Gastrocnemius medialis (tissue), 4 donors: ENCODE results near the gene AWAT2. TPM values are rescaled to one million over a fixed set of nuclear protein-coding genes. Genes with fewer than 3 reads are reported as not detected.

Experiments
- ATAC-seq, 2 donors: fragments of 150-250 bp; one replicate each; pipeline ENCODE4 v1.9.1; 2016
- DNase-seq, 2 donors: peaks; one replicate each; pipeline ENCODE4 v3.0.0-alpha.2; 2019
- H3K27ac ChIP-seq, 4 donors: fragments of 200-600 bp; sonication (generic); 1 replicate in 1 of 4; 2 replicates in 3 of 4; pipeline ENCODE4 v1.5.1; 2016 to 2018; ENCODE audit warnings: mild to moderate bottlenecking in 2 of 4, moderate library complexity in 1 of 4
- H3K27me3 ChIP-seq, 3 donors: fragments of 200-600 bp; sonication (generic) in 2 of 3; 1 replicate in 1 of 3; 2 replicates in 2 of 3; pipeline versions ENCODE4 v1.5.1 to v1.6.0; 2016 to 2019; ENCODE audit warnings: mild to moderate bottlenecking in 1 of 3, moderate library complexity in 1 of 3
- H3K36me3 ChIP-seq, 2 donors: fragments of 200-600 bp; sonication (generic) in 1 of 2; one replicate each; pipeline ENCODE4 v1.5.1; 2017 to 2018
- H3K4me1 ChIP-seq, 2 donors: fragments of 200-600 bp; sonication (generic) in 1 of 2; one replicate each; pipeline ENCODE4 v1.5.1; 2016 to 2017; ENCODE audit warnings: mild to moderate bottlenecking in 2 of 2
- H3K4me3 ChIP-seq, 4 donors: fragments of 200-600 bp; sonication (generic) in 3 of 4; 1 replicate in 1 of 4; 2 replicates in 3 of 4; pipeline ENCODE4 v1.5.1; 2016 to 2019; ENCODE audit warnings: mild to moderate bottlenecking in 2 of 4
- H3K9me3 ChIP-seq, 3 donors: fragments of 200-600 bp; sonication (generic) in 2 of 3; 1 replicate in 1 of 3; 2 replicates in 2 of 3; pipeline ENCODE4 v1.5.1; 2016 to 2019
- POLR2A ChIP-seq, 2 donors: fragments of 450-650 bp; IDR thresholded peaks; one replicate each; pipeline ENCODE4 v1.6.1; 2017; ENCODE audit warnings: antibody characterized with exemption in 2 of 2, mild to moderate bottlenecking in 2 of 2, moderate library complexity in 2 of 2
- in situ Hi-C, 4 donors: fragments of 200-750 bp; cut with MboI; loops; one replicate each; pipeline versions ENCODE4 v1.15.0 to v1.8.0; 2017; ENCODE audit warnings: low sequenced_read_pairs in 4 of 4
- intact Hi-C: fragments of 100-400 bp; cut with DNase I; formaldehyde crosslinking; loops from one replicate; pipeline ENCODE4 v1.15.1; 2023; ENCODE audit warnings: low total_unique reads
- total RNA-seq, 4 donors: library from RNA; depleted of rRNA; stranded (reverse); fragments of >200 nt; gene quantifications; one replicate each; pipeline versions ENCODE4 v1.1.0 to v1.2.3, GENCODE V29; 2016
- TF ChIP-seq, protein P1 (sequence below), 5 experiments: fragments of 450-650 bp in 3 of 5; fragments of 200-600 bp in 2 of 5; sonication (generic) in 2 of 5; IDR thresholded peaks in 4 of 5; conservative IDR thresholded peaks in 1 of 5; 1 replicate in 4 of 5; 2 replicates in 1 of 5; pipeline ENCODE4 v1.5.1; 2016 to 2019; ENCODE audit warnings: antibody characterized with exemption in 5 of 5, mild to moderate bottlenecking in 3 of 5, moderate library complexity in 3 of 5

The AWAT2 gene
- total RNA-seq, 4 donors from 2014 or later, result not detected

DNA sequence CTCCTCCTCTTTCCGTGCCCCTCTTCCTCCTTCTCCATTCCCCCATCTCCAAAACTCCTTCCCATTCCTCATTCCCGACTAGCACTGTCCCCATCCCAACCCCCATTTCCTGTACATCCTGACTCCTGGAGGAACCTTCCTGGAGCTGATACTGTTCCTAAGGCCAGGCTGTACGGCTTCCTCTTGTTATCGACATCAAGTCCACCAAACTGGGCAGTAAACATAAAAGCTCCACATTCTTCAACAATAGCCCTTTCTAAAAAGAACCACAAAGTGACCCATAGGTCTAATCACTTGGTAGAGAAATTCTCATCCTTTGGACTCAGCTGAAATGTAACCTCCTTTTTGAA, 22.9 kb downstream of the AWAT2 start:
- no peak for TF ChIP-seq POLR2A (IDR thresholded peaks at IDR 0.05)
- TF ChIP-seq, protein P1, sequence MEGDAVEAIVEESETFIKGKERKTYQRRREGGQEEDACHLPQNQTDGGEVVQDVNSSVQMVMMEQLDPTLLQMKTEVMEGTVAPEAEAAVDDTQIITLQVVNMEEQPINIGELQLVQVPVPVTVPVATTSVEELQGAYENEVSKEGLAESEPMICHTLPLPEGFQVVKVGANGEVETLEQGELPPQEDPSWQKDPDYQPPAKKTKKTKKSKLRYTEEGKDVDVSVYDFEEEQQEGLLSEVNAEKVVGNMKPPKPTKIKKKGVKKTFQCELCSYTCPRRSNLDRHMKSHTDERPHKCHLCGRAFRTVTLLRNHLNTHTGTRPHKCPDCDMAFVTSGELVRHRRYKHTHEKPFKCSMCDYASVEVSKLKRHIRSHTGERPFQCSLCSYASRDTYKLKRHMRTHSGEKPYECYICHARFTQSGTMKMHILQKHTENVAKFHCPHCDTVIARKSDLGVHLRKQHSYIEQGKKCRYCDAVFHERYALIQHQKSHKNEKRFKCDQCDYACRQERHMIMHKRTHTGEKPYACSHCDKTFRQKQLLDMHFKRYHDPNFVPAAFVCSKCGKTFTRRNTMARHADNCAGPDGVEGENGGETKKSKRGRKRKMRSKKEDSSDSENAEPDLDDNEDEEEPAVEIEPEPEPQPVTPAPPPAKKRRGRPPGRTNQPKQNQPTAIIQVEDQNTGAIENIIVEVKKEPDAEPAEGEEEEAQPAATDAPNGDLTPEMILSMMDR (IDR thresholded peaks at IDR 0.05 in 4 of 5, conservative IDR thresholded peaks at IDR 0.05 in 1 of 5), result no peak
- Histone ChIP-seq H3K27ac (no peak overlapping the region), H3K4me1 (no peaks in the 10 kb centered on the region), H3K27me3 (no peaks in the 10 kb centered on the region), H3K36me3 (no peaks in the 10 kb centered on the region), H3K4me3 (no peak overlapping the region), H3K9me3 (no peaks in the 10 kb centered on the region)
- intact Hi-C loops (loop anchor here (10.0 kb wide), 1 partner anchor 412 kb away; the partner anchor contains the start of gene EDA), in situ Hi-C loops (loop anchor here in 1 of 4 donors (25.0 kb wide), 1 partner anchor 490 kb away; no protein-coding TSS in a partner anchor)
- DNase-seq (no peak), ATAC-seq (no peak)

DNA sequence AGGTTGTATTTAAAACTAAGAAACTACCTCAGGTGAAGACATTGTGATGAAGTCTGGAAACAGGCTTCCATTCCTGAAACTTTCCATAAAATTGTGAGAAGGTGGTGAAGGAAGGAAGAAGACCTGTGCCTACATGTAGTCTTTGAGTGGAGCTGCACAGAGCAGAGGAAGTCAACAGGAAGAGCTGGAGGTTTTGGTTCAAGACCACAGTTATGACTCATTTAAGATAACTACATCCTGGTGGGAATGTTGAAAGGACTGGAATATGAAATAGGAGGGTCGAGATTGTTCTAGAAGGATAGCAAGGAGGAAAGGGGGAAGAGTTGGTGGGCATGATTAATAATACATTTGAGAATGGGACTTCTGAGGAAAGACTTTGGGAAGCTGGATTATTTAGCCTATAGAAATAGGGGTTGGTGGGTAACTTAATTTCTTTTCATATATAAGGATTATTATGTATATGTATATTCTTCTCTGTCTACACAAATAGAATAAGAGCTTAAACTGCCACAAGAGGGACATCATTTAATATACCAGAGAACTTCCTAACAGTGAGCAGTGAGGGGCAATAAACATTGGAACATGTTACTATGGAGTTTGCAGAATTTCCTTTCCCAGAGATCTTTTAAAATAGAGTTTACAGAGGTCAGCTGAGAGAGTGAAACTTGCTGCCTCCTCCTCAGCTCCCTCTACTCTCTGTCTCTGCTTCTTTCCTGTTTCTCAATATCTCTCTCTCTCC, 23.5 kb downstream of the AWAT2 start:
- no peaks in the 10 kb centered on the region for H3K27me3 ChIP-seq
- no peak overlapping the region for H3K4me3 ChIP-seq
- ATAC-seq (no peak), DNase-seq (no peak)
- in situ Hi-C loops (loop anchor here in 1 of 4 donors (25.0 kb wide), 1 partner anchor 489 kb away; no protein-coding TSS in a partner anchor), intact Hi-C loops (loop anchor here (10.0 kb wide), 1 partner anchor 411 kb away; the partner anchor contains the start of gene EDA)
- no peak overlapping the region for H3K27ac ChIP-seq
- no peaks in the 10 kb centered on the region for H3K9me3 ChIP-seq
- TF ChIP-seq, protein P1 (IDR thresholded peaks at IDR 0.05 in 4 of 5, conservative IDR thresholded peaks at IDR 0.05 in 1 of 5), result no peak
- TF ChIP-seq POLR2A (IDR thresholded peaks at IDR 0.05), result no peak
- no peaks in the 10 kb centered on the region for H3K36me3 ChIP-seq
- no peaks in the 10 kb centered on the region for H3K4me1 ChIP-seq

DNA sequence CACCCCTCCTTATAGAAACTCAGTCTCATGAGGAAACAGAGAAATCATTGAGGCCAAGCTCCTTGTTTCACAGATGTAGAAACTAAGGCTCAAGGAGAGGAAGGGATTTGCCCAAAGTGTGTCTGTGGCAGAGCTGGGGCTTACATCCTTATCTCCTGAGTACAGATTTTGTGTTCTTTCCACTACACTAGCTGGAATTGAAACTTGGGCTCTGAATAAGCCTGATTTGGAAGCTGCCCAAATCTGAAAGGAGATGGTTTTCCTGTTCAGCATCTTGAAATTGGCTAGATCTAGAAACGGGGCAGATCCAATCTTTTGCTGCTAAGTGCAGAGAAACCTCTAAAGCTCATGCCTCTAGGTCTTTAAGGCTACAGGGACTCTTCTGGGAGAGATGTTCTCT, 24.3 kb downstream of the AWAT2 start:
- DNase-seq (no peak), ATAC-seq (no peak)
- H3K9me3 ChIP-seq, result no peaks in the 10 kb centered on the region
- no peaks in the 10 kb centered on the region for H3K4me1 ChIP-seq
- H3K36me3 ChIP-seq, result no peaks in the 10 kb centered on the region
- no peak overlapping the region for H3K27ac ChIP-seq
- in situ Hi-C loops (loop anchor here in 1 of 4 donors (25.0 kb wide), 1 partner anchor 488 kb away; no protein-coding TSS in a partner anchor), intact Hi-C loops (loop anchor here (10.0 kb wide), 1 partner anchor 411 kb away; the partner anchor contains the start of gene EDA)
- TF ChIP-seq, protein P1 (IDR thresholded peaks at IDR 0.05 in 4 of 5, conservative IDR thresholded peaks at IDR 0.05 in 1 of 5), result no peak
- TF ChIP-seq POLR2A (IDR thresholded peaks at IDR 0.05), result no peak
- no peak overlapping the region for H3K4me3 ChIP-seq
- no peaks in the 10 kb centered on the region for H3K27me3 ChIP-seq

DNA sequence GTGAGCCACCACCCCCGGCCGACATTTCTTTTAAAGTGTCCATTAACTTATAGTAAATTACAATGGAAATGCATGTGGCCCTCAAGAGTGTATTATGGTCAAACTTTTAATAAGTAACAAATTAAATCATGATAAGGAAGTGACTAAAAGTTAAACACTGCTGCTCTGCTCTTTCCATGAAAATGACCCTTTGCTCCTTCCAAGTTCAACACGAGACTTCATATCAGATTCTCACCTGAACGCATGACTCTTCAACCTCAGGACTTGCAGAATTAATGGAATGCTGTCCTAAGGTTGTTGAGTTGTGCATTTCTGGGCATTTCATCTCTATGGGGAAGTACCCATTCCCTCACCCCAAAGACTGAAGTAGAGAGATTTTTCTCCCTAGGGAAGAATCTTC, 27.1 kb downstream of the AWAT2 start:
- H3K4me1 ChIP-seq, result no peaks in the 10 kb centered on the region
- H3K9me3 ChIP-seq, result no peaks in the 10 kb centered on the region
- no peak overlapping the region for H3K4me3 ChIP-seq
- TF ChIP-seq, protein P1 (IDR thresholded peaks at IDR 0.05 in 4 of 5, conservative IDR thresholded peaks at IDR 0.05 in 1 of 5), result no peak
- TF ChIP-seq POLR2A (IDR thresholded peaks at IDR 0.05), result no peak
- H3K27ac ChIP-seq, result no peak overlapping the region
- in situ Hi-C loops, result no loop called here
- intact Hi-C loops, result loop anchor here (10.0 kb wide), 1 partner anchor 408 kb away; the partner anchor contains the start of gene EDA
- ATAC-seq (no peak), DNase-seq (no peak)
- H3K27me3 ChIP-seq, result no peaks in the 10 kb centered on the region
- H3K36me3 ChIP-seq, result no peaks in the 10 kb centered on the region
